Nephron (organoid): ENCODE results near the gene TTLL7.
"Not testable (repeated sequence)": the region's sequence is repeated elsewhere in the genome, so short reads cannot be mapped to it uniquely, and the experiment has no call there.

Experiments used
- H3K27ac Mint-ChIP-seq, 3 experiments: 2 replicates each; pipeline ENCODE4 v1.8.0; 2020; ENCODE audit warnings: mixed read lengths in 3 of 3, mild to moderate bottlenecking in 2 of 3, moderate library complexity in 1 of 3
- H3K27me3 Mint-ChIP-seq: 2 replicates; pipeline ENCODE4 v1.8.0; 2021; ENCODE audit warnings: low read depth, mild to moderate bottlenecking, moderate library complexity, mixed read lengths
- H3K36me3 Mint-ChIP-seq: 2 replicates; pipeline ENCODE4 v1.8.0; 2020; ENCODE audit warnings: low read depth, mixed read lengths
- H3K4me1 Mint-ChIP-seq: 2 replicates; pipeline ENCODE4 v1.8.0; 2020; ENCODE audit warnings: mixed read lengths
- H3K4me3 Mint-ChIP-seq, 3 experiments: 2 replicates each; pipeline ENCODE4 v1.8.0; 2020; ENCODE audit warnings: mild to moderate bottlenecking in 3 of 3, mixed read lengths in 3 of 3, moderate library complexity in 2 of 3
- H3K9me3 Mint-ChIP-seq: 2 replicates; pipeline ENCODE4 v1.8.0; 2020; ENCODE audit warnings: mixed read lengths
- CTCF ChIP-seq, 3 experiments: fragments of 200-600 bp; sonication (generic); IDR thresholded peaks; one replicate each; pipeline ENCODE4 v1.5.0; 2021; ENCODE audit warnings: antibody characterized with exemption in 3 of 3; ENCODE audit not compliant: unreplicated experiment in 3 of 3

Gene TTLL7

DNA sequence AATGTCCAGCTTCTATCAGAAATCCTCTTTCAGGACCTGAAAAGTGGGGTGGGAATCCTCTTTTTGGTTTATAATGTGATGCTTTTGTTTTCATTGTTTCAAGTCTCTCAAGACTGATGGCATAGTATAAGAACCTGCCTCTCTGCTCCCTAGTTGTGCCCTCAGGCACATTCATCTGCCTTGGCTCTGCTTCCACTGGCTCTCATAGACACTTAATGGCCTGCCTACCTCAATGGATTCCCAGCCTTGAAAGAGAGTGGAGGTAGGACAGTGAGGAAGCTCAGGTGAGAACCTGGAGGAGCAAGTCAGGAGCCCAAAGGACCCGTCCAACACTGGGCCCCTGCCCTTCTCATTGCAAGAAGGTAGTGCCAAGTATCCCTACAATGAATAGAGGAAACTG lies 4.8 kb downstream of the TTLL7 start:
- Mint-ChIP-seq H3K4me3 (no peak overlapping the region), H3K9me3 (peaks cover 4% of the 10 kb centered on the region), H3K27me3 (peaks cover 5% of the 10 kb centered on the region), H3K27ac (no peak overlapping the region), H3K4me1 (peaks cover 21% of the 10 kb centered on the region), H3K36me3 (no peaks in the 10 kb centered on the region)
- no peak for TF ChIP-seq CTCF (IDR thresholded peaks at IDR 0.05; ENCODE audit: unreplicated experiment in 3 of 3)

DNA sequence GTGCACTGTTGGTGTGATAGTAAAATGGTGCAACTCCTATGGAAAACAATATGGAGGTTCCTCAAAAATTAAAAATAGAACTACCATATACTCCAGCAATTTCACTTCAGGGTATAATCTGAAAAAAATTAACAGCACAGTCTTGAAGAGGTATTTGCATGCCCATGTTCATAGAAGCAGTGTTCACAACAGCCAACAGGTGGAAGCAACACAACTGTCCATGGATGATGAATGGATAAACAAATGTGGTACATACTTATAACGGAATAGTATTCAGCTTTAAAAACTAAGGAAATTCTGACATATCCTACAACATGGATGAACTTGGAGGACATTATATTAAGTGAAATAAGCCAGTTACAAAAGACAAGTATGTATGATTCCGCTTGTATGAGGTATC lies 8.2 kb downstream of the TTLL7 start:
- H3K27ac Mint-ChIP-seq = no peak overlapping the region
- H3K4me1 Mint-ChIP-seq = no peaks in the 10 kb centered on the region
- TF ChIP-seq CTCF (IDR thresholded peaks at IDR 0.05; ENCODE audit: unreplicated experiment in 3 of 3) = no peak
- H3K36me3 Mint-ChIP-seq = peaks cover 11% of the 10 kb centered on the region
- H3K27me3 Mint-ChIP-seq = no peaks in the 10 kb centered on the region
- peaks cover 24% of the 10 kb centered on the region for H3K9me3 Mint-ChIP-seq
- H3K4me3 Mint-ChIP-seq = no peak overlapping the region

DNA sequence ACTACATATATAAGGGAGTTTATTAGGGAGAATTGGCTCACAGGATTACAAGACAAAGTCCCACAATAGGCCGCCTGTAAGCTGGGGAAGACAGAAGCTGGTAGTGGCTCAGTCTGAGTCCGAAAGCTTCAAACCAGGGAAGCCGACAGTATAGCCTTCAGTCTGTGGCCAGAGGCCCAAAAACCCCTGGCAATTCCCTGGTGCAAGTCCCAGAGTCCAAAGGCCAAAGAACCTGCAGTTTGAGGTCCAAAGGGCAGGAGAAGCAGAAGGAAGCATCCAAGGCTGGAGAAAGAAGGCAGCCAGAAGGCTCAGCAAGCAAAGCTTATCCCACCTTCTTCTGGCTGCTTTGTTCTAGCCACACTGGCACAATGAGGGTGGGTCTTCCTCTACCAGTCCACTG lies 13.9 kb downstream of the TTLL7 start:
- no peak overlapping the region for H3K4me3 Mint-ChIP-seq
- H3K27me3 Mint-ChIP-seq = no peaks in the 10 kb centered on the region
- H3K27ac Mint-ChIP-seq = no peak overlapping the region
- peaks cover 54% of the 10 kb centered on the region for H3K9me3 Mint-ChIP-seq
- no peaks in the 10 kb centered on the region for H3K4me1 Mint-ChIP-seq
- H3K36me3 Mint-ChIP-seq = peaks cover 20% of the 10 kb centered on the region
- no peak for TF ChIP-seq CTCF (IDR thresholded peaks at IDR 0.05; ENCODE audit: unreplicated experiment in 3 of 3)

DNA sequence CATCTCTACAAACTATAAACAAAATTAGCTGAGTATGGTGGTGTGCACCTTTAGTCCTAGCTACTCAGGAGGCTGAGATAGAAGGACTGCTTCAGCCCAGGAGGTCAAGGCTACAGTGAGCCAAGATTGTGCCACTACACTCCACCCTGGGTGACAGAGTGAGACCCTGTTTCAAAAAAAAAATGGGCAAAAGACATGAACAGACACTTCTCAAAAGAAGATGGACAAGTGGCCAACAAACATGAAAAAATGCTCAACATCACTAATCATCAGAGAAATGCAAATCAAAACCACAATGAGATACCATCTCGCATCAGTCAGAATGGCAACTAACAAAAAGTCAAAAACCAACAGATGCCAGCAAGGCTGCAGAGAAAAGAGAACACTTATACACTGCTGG lies 15.0 kb downstream of the TTLL7 start:
- H3K9me3 Mint-ChIP-seq = peaks cover 53% of the 10 kb centered on the region
- H3K27me3 Mint-ChIP-seq, H3K4me1 Mint-ChIP-seq, H3K27ac Mint-ChIP-seq, H3K4me3 Mint-ChIP-seq: not testable (repeated sequence)
- H3K36me3 Mint-ChIP-seq = peaks cover 20% of the 10 kb centered on the region

- no peak overlapping the region for H3K27ac Mint-ChIP-seq
- H3K9me3 Mint-ChIP-seq = peaks cover 20% of the 10 kb centered on the region
- H3K36me3 Mint-ChIP-seq = peaks cover 5% of the 10 kb centered on the region
- H3K4me3 Mint-ChIP-seq = no peak overlapping the region
- TF ChIP-seq CTCF (IDR thresholded peaks at IDR 0.05; ENCODE audit: unreplicated experiment in 3 of 3) = no peak
- no peaks in the 10 kb centered on the region for H3K27me3 Mint-ChIP-seq
- H3K4me1 Mint-ChIP-seq = no peaks in the 10 kb centered on the region
Measured at GRCh38 chr1:83978056-83978455, 20.9 kb downstream of the TTLL7 start.

- Mint-ChIP-seq H3K27me3 (no peaks in the 10 kb centered on the region), H3K36me3 (no peaks in the 10 kb centered on the region), H3K9me3 (peaks cover 11% of the 10 kb centered on the region), H3K4me1 (no peaks in the 10 kb centered on the region), H3K4me3 (no peak overlapping the region), H3K27ac (no peak overlapping the region)
- no peak for TF ChIP-seq CTCF (IDR thresholded peaks at IDR 0.05; ENCODE audit: unreplicated experiment in 3 of 3)
Measured at GRCh38 chr1:83976920-83977319, 22.0 kb downstream of the TTLL7 start.
